Liver (tissue), 9 donors: ENCODE results near the gene SEPTIN5. TPM values are rescaled to one million over a fixed set of nuclear protein-coding genes. Genes with fewer than 3 reads are reported as not detected.

ENCODE experiments used
- DNase-seq: peaks from one replicate; pipeline ENCODE4 v3.0.0-alpha.2; 2017; ENCODE audit warnings: low spot score
- H3K27ac ChIP-seq, 2 donors: one replicate each; pipeline ENCODE4 v1.7.0; 2013; ENCODE audit warnings: inconsistent platforms in 2 of 2, low read length in 2 of 2, control low read depth in 1 of 2, low read depth in 1 of 2, mild to moderate bottlenecking in 1 of 2
- H3K27me3 ChIP-seq, 4 donors: one replicate each; pipeline versions ENCODE4 v1.6.1 to v1.7.0; 2013; ENCODE audit warnings: low read length in 3 of 4, inconsistent platforms in 1 of 4, mild to moderate bottlenecking in 1 of 4, moderate library complexity in 1 of 4; ENCODE audit not compliant: control insufficient read depth in 4 of 4, insufficient read depth in 4 of 4
- H3K36me3 ChIP-seq, 4 donors: one replicate each; pipeline versions ENCODE4 v1.6.1 to v1.7.0; 2013; ENCODE audit warnings: low read length in 3 of 4, mild to moderate bottlenecking in 3 of 4, low read depth in 1 of 4, moderate library complexity in 1 of 4; ENCODE audit not compliant: control insufficient read depth in 4 of 4, insufficient read depth in 3 of 4
- H3K4me1 ChIP-seq, 4 donors: one replicate each; pipeline versions ENCODE4 v1.6.1 to v1.7.0; 2013; ENCODE audit warnings: low read length in 3 of 4, mild to moderate bottlenecking in 3 of 4, moderate library complexity in 1 of 4; ENCODE audit not compliant: control insufficient read depth in 4 of 4, insufficient read depth in 4 of 4
- H3K4me3 ChIP-seq, 3 donors: one replicate each; pipeline versions ENCODE4 v1.6.1 to v1.7.0; 2013; ENCODE audit warnings: low read length in 3 of 3, control low read depth in 1 of 3, low read depth in 1 of 3, mild to moderate bottlenecking in 1 of 3
- H3K9ac ChIP-seq, 2 donors: one replicate each; pipeline ENCODE4 v1.7.0; 2013; ENCODE audit warnings: low read length in 2 of 2, mild to moderate bottlenecking in 2 of 2, moderate library complexity in 2 of 2, control low read depth in 1 of 2, low read depth in 1 of 2
- H3K9me3 ChIP-seq, 4 donors: one replicate each; pipeline versions ENCODE4 v1.6.1 to v1.7.0; 2013; ENCODE audit warnings: low read length in 3 of 4; ENCODE audit not compliant: control insufficient read depth in 4 of 4
- EGR1 ChIP-seq, 2 donors: IDR thresholded peaks; 2 replicates each; pipeline ENCODE4 v1.6.1; 2016 to 2018; ENCODE audit warnings: antibody characterized with exemption in 2 of 2, low read depth in 2 of 2
- GABPA ChIP-seq, 2 donors: IDR thresholded peaks in 1 of 2; conservative IDR thresholded peaks in 1 of 2; 2 replicates each; pipeline ENCODE4 v1.6.1; 2016; ENCODE audit warnings: antibody characterized with exemption in 2 of 2, mild to moderate bottlenecking in 1 of 2, moderate library complexity in 1 of 2
- HNF4A ChIP-seq, 2 donors: conservative IDR thresholded peaks; 2 replicates each; pipeline ENCODE4 v1.6.1; 2016; ENCODE audit warnings: antibody characterized with exemption in 2 of 2, mild to moderate bottlenecking in 2 of 2
- HNF4G ChIP-seq: IDR thresholded peaks from 2 replicates; pipeline ENCODE4 v1.6.1; 2016; ENCODE audit warnings: antibody characterized with exemption
- JUND ChIP-seq, 2 donors: IDR thresholded peaks; 2 replicates each; pipeline ENCODE4 v1.6.1; 2016; ENCODE audit warnings: antibody characterized with exemption in 2 of 2
- NR2F2 ChIP-seq: IDR thresholded peaks from 2 replicates; pipeline ENCODE4 v1.6.1; 2016; ENCODE audit warnings: antibody characterized with exemption
- RAD21 ChIP-seq, 2 donors: IDR thresholded peaks; 2 replicates each; pipeline ENCODE4 v1.6.1; 2016; ENCODE audit warnings: antibody characterized with exemption in 2 of 2, mild to moderate bottlenecking in 2 of 2
- RXRA ChIP-seq, 2 donors: IDR thresholded peaks; 2 replicates each; pipeline ENCODE4 v1.6.1; 2017 to 2018; ENCODE audit warnings: antibody characterized with exemption in 2 of 2, mild to moderate bottlenecking in 1 of 2
- YY1 ChIP-seq: IDR thresholded peaks from 2 replicates; pipeline ENCODE4 v1.6.1; 2016; ENCODE audit warnings: antibody characterized with exemption, mild to moderate bottlenecking
- WGBS: extraction: QIAGEN DNeasy Blood & Tissue Kit; methylation state at CpG from one replicate; pipeline ENCODE4 v1.1.7; 2013; 5-methylcytosine and 5-hydroxymethylcytosine counted together
- polyA plus RNA-seq, 2 donors: library from polyadenylated mRNA; stranded (reverse) in 1 of 2; unstranded in 1 of 2; fragments of 200-250 nt in 1 of 2; fragments of >200 nt in 1 of 2; fragmentation: Nextera tagmentation in 1 of 2; extraction: Ambion mirVana in 1 of 2; gene quantifications; one replicate each; pipeline versions ENCODE4 v1.2.1 to v1.2.3, GENCODE V29; 2013 to 2015
- total RNA-seq, 2 donors: library from RNA; depleted of rRNA; stranded (reverse); fragments of >200 nt; gene quantifications; one replicate each; pipeline ENCODE4 v1.2.3, GENCODE V29; 2014
- TF ChIP-seq, protein P1 (sequence below): IDR thresholded peaks from 2 replicates; pipeline ENCODE4 v1.6.1; 2016; ENCODE audit warnings: antibody characterized with exemption
- TF ChIP-seq, protein P2 (sequence below): IDR thresholded peaks from 2 replicates; pipeline ENCODE4 v1.6.1; 2016; ENCODE audit warnings: antibody characterized with exemption
- TF ChIP-seq, protein P3 (sequence below): IDR thresholded peaks from 2 replicates; pipeline ENCODE4 v1.6.1; 2016; ENCODE audit warnings: antibody characterized with exemption
- TF ChIP-seq, protein P4 (sequence below): IDR thresholded peaks from 2 replicates; pipeline ENCODE4 v1.6.1; 2016; ENCODE audit warnings: antibody characterized with exemption, mild to moderate bottlenecking
- donor health status: healthy.
- donor health status: healthy.
- donor health status: healthy.
- donor health status: healthy.
- donor health status: healthy.

Gene SEPTIN5
- total and polyA plus RNA-seq, 4 donors: 0.26 to 3.5 (median 2.8) TPM

DNA sequence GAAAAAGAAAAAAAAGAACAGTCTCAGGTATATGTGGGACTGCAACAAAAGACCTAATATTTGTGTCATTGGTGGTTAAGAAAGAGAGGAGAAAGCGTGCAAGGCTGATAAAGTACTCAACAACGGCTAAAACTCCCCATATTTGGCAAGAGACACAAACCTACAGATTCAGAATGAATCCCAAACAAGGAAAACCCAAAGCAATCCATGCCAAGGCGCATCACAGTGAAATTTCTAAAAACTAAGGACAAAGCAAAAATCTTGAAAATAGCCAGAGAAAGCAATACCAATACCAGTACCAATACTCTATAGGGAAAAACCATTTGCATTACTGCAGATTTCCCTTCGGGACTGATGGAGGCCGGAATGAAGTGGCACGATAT is 32.4 kb upstream of the SEPTIN5 start:
- Histone ChIP-seq H3K27ac (no peak overlapping the region), H3K9ac (no peak overlapping the region), H3K36me3 (no peaks in the 10 kb centered on the region), H3K27me3 (peaks cover 0 to 7% (median 0%) of the 10 kb centered on the region in 4 donors), H3K4me1 (no peaks in the 10 kb centered on the region), H3K4me3 (no peak overlapping the region), H3K9me3 (no peaks in the 10 kb centered on the region)
- 83% methylated on average over 6 of the region's 6 CpGs for WGBS
- TF ChIP-seq HNF4G (no peak), RXRA (IDR thresholded peaks at IDR 0.05) (no peak), GABPA (IDR thresholded peaks at IDR 0.05 in 1 of 2, conservative IDR thresholded peaks at IDR 0.05 in 1 of 2) (no peak), JUND (IDR thresholded peaks at IDR 0.05) (no peak), RAD21 (IDR thresholded peaks at IDR 0.05) (no peak), EGR1 (IDR thresholded peaks at IDR 0.05; ENCODE audit: low read depth in 2 of 2) (no peak), NR2F2 (no peak), YY1 (no peak), HNF4A (conservative IDR thresholded peaks at IDR 0.05) (no peak)
- TF ChIP-seq, protein P1, sequence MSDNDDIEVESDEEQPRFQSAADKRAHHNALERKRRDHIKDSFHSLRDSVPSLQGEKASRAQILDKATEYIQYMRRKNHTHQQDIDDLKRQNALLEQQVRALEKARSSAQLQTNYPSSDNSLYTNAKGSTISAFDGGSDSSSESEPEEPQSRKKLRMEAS: no peak
- TF ChIP-seq, protein P2, sequence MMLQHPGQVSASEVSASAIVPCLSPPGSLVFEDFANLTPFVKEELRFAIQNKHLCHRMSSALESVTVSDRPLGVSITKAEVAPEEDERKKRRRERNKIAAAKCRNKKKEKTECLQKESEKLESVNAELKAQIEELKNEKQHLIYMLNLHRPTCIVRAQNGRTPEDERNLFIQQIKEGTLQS: no peak
- TF ChIP-seq, protein P3, sequence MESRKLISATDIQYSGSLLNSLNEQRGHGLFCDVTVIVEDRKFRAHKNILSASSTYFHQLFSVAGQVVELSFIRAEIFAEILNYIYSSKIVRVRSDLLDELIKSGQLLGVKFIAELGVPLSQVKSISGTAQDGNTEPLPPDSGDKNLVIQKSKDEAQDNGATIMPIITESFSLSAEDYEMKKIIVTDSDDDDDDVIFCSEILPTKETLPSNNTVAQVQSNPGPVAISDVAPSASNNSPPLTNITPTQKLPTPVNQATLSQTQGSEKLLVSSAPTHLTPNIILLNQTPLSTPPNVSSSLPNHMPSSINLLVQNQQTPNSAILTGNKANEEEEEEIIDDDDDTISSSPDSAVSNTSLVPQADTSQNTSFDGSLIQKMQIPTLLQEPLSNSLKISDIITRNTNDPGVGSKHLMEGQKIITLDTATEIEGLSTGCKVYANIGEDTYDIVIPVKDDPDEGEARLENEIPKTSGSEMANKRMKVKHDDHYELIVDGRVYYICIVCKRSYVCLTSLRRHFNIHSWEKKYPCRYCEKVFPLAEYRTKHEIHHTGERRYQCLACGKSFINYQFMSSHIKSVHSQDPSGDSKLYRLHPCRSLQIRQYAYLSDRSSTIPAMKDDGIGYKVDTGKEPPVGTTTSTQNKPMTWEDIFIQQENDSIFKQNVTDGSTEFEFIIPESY: no peak
- DNase-seq: no peak

DNA sequence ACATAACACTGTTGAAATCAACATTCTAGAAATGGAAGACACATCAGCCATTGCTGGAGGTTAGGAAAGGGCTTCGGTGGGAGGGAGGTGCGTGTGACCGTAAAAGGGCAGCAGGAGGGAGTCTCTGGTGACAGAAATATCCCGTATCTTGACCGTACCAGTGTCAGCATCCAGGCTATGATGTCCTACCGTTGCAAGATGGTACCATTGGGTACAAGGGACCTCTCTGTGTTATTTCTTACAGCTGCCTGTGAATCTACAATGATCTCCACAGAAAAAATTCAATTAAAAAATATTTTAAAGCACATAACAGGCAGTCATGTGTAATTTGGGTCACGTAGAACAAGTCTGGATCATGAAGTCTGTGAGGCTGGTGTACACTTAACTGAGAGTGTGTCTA is 27.4 kb upstream of the SEPTIN5 start:
- TF ChIP-seq, protein P4, sequence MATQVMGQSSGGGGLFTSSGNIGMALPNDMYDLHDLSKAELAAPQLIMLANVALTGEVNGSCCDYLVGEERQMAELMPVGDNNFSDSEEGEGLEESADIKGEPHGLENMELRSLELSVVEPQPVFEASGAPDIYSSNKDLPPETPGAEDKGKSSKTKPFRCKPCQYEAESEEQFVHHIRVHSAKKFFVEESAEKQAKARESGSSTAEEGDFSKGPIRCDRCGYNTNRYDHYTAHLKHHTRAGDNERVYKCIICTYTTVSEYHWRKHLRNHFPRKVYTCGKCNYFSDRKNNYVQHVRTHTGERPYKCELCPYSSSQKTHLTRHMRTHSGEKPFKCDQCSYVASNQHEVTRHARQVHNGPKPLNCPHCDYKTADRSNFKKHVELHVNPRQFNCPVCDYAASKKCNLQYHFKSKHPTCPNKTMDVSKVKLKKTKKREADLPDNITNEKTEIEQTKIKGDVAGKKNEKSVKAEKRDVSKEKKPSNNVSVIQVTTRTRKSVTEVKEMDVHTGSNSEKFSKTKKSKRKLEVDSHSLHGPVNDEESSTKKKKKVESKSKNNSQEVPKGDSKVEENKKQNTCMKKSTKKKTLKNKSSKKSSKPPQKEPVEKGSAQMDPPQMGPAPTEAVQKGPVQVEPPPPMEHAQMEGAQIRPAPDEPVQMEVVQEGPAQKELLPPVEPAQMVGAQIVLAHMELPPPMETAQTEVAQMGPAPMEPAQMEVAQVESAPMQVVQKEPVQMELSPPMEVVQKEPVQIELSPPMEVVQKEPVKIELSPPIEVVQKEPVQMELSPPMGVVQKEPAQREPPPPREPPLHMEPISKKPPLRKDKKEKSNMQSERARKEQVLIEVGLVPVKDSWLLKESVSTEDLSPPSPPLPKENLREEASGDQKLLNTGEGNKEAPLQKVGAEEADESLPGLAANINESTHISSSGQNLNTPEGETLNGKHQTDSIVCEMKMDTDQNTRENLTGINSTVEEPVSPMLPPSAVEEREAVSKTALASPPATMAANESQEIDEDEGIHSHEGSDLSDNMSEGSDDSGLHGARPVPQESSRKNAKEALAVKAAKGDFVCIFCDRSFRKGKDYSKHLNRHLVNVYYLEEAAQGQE: no peak
- WGBS: 86% methylated on average over 7 of the region's 7 CpGs
- no peaks in the 10 kb centered on the region for H3K27me3 ChIP-seq

More for the DNA sequence above, 27.4 kb upstream of the SEPTIN5 start:
- Histone ChIP-seq H3K4me3 (no peak overlapping the region), H3K4me1 (no peaks in the 10 kb centered on the region), H3K27ac (no peak overlapping the region), H3K9me3 (no peaks in the 10 kb centered on the region), H3K9ac (no peak overlapping the region), H3K36me3 (no peaks in the 10 kb centered on the region)
- DNase-seq: no peak
